WTC11 (cell line): ENCODE measurements around the gene C1orf159. TPM values are rescaled to one million over a fixed set of nuclear protein-coding genes. Genes with fewer than 3 reads are reported as not detected.

Experiments
- ATAC-seq: fragments of 200-7000 bp; cut with Tn5 transposase; 2 replicates; pipeline ENCODE4 v1.10.0; 2021; ENCODE audit warnings: mild to moderate bottlenecking, moderate library complexity
- CTCF ChIA-PET: fragments of 300-600 bp; sonication (Branson Sonifier 250); formaldehyde crosslinking; loops from one replicate; lab custom pipeline; 2021; ENCODE audit warnings: antibody characterized with exemption; lab: Charles Lee
- POLR2A ChIA-PET: fragments of 350-600 bp; sonication (Branson Sonifier 250); formaldehyde crosslinking; loops from one replicate; lab custom pipeline; 2021; ENCODE audit warnings: antibody characterized with exemption; lab: Charles Lee
- DNase-seq: peaks from one replicate; pipeline ENCODE4 v3.0.0; 2021; ENCODE audit warnings: low spot score
- H3K27ac Mint-ChIP-seq: 2 replicates; pipeline ENCODE4 v1.8.0; 2021; ENCODE audit warnings: mixed read lengths
- H3K27me3 Mint-ChIP-seq: 2 replicates; pipeline ENCODE4 v1.8.0; 2021; ENCODE audit warnings: low read depth, mild to moderate bottlenecking, moderate library complexity, mixed read lengths
- H3K36me3 Mint-ChIP-seq: 2 replicates; pipeline ENCODE4 v1.8.0; 2021; ENCODE audit warnings: mixed read lengths
- H3K4me1 Mint-ChIP-seq: 2 replicates; pipeline ENCODE4 v1.8.0; 2022; ENCODE audit warnings: mixed read lengths
- H3K4me3 Mint-ChIP-seq: 2 replicates; pipeline ENCODE4 v1.8.0; 2021; ENCODE audit warnings: mild to moderate bottlenecking, moderate library complexity, mixed read lengths
- H3K9me3 Mint-ChIP-seq: 2 replicates; pipeline ENCODE4 v1.8.0; 2021; ENCODE audit warnings: mixed read lengths
- CDX4 ChIP-seq: fragments of 250-450 bp; sonication (Bioruptor Pico); IDR thresholded peaks from 2 replicates; pipeline ENCODE4 v1.9.0; 2021; ENCODE audit warnings: moderate library complexity, mild to moderate bottlenecking, inconsistent platforms, borderline replicate concordance
- IRF2 ChIP-seq: sonication (generic); formaldehyde crosslinking; IDR thresholded peaks from 2 replicates; pipeline ENCODE4 v1.8.0; 2022; ENCODE audit warnings: low read depth, missing genetic modification reagents, borderline replicate concordance
- NFATC4 ChIP-seq: fragments of 250-450 bp; sonication (Bioruptor Pico); IDR thresholded peaks from 2 replicates; pipeline ENCODE4 v1.9.0; 2021; ENCODE audit warnings: mild to moderate bottlenecking
- NFYB ChIP-seq: sonication (generic); formaldehyde crosslinking; conservative IDR thresholded peaks from 2 replicates; pipeline ENCODE4 v1.8.0; 2022; ENCODE audit warnings: low read depth, missing genetic modification reagents
- NR2C2 ChIP-seq: sonication (generic); formaldehyde crosslinking; IDR thresholded peaks from 2 replicates; pipeline ENCODE4 v1.8.0; 2022; ENCODE audit warnings: mild to moderate bottlenecking, missing genetic modification reagents
- RELA ChIP-seq: sonication (generic); formaldehyde crosslinking; IDR thresholded peaks from 2 replicates; pipeline ENCODE4 v1.8.1; 2022; ENCODE audit warnings: missing genetic modification reagents, mild to moderate bottlenecking, borderline replicate concordance
- RORB ChIP-seq: fragments of 250-450 bp; sonication (Bioruptor Pico); IDR thresholded peaks from 2 replicates; pipeline ENCODE4 v1.9.0; 2021; ENCODE audit warnings: mild to moderate bottlenecking
- STAT6 ChIP-seq: sonication (generic); formaldehyde crosslinking; conservative IDR thresholded peaks from 2 replicates; pipeline ENCODE4 v1.8.1; 2023; ENCODE audit warnings: mild to moderate bottlenecking, low read depth, missing genetic modification reagents, moderate library complexity
- ZNF219 ChIP-seq: sonication (generic); formaldehyde crosslinking; IDR thresholded peaks from 2 replicates; pipeline ENCODE4 v1.8.0; 2023; ENCODE audit warnings: missing genetic modification reagents, mild to moderate bottlenecking, borderline replicate concordance
- ZNF263 ChIP-seq: sonication (generic); formaldehyde crosslinking; IDR thresholded peaks from 2 replicates; pipeline ENCODE4 v1.8.1; 2022; ENCODE audit warnings: low read depth, mild to moderate bottlenecking, moderate library complexity, missing genetic modification reagents
- ZNF317 ChIP-seq: sonication (generic); formaldehyde crosslinking; IDR thresholded peaks from 2 replicates; pipeline ENCODE4 v1.8.1; 2023; ENCODE audit warnings: low read depth, mild to moderate bottlenecking, moderate library complexity, missing genetic modification reagents, borderline replicate concordance
- ZNF416 ChIP-seq: fragments of 250-450 bp; sonication (Bioruptor Pico); IDR thresholded peaks from 2 replicates; pipeline ENCODE4 v1.9.0; 2021; ENCODE audit warnings: mild to moderate bottlenecking, inconsistent platforms
- total RNA-seq: library from RNA; stranded (reverse); gene quantifications from 3 replicates; pipeline ENCODE4 v1.2.3, GENCODE V29; 2021
- TF ChIP-seq, protein P1 (sequence below): sonication (generic); formaldehyde crosslinking; IDR thresholded peaks from 2 replicates; pipeline ENCODE4 v1.8.1; 2023; ENCODE audit warnings: mild to moderate bottlenecking, moderate library complexity, missing genetic modification reagents
- TF ChIP-seq, protein P2 (sequence below): sonication (generic); formaldehyde crosslinking; IDR thresholded peaks from 2 replicates; pipeline ENCODE4 v1.8.0; 2022; ENCODE audit warnings: mild to moderate bottlenecking, missing genetic modification reagents
- TF ChIP-seq, protein P3 (sequence below): fragments of 250-450 bp; sonication (Bioruptor Pico); IDR thresholded peaks from 2 replicates; pipeline ENCODE4 v1.9.0; 2021; ENCODE audit warnings: mild to moderate bottlenecking
- TF ChIP-seq, protein P4 (sequence below): sonication (generic); formaldehyde crosslinking; conservative IDR thresholded peaks from 2 replicates; pipeline ENCODE4 v1.8.1; 2022; ENCODE audit warnings: mild to moderate bottlenecking, missing genetic modification reagents

Gene C1orf159
- total RNA-seq, 1 experiment from 2014 or later = 17.8 TPM

DNA sequence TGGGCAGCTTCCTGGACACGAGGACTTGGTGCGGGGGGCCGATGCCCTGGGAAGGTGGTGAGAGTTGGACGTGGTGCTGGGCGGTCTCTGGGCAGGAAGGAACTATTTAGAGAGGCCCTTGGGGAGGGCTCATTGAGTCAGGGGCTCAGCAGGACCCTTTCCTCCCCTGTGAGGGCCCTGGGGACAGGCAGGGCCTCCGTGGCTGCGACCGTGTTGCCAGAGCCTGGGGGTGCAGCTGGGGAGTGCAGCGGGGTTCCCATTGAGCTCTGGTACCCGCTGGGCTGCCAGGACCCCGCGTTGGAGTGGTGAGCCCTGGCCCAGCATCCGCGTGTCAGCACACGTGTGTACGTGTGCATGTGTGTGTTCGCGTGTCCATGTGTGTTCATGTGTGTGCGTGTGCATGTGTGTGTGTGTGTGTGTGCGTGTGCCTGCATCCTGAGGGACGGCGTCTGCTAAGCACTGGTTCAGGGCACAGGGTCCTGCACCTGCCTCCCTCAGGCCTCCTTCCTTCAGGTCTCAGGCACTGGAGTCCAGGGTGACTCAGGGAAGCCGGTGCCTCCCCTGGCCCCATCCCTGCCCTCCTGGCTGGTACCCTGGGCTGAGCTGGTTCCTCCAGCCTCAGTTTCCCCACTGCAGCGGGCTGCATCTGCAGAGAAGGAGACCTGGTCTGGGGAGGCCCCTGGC is 52.5 kb downstream of the C1orf159 start (continued):
- TF ChIP-seq, protein P1, sequence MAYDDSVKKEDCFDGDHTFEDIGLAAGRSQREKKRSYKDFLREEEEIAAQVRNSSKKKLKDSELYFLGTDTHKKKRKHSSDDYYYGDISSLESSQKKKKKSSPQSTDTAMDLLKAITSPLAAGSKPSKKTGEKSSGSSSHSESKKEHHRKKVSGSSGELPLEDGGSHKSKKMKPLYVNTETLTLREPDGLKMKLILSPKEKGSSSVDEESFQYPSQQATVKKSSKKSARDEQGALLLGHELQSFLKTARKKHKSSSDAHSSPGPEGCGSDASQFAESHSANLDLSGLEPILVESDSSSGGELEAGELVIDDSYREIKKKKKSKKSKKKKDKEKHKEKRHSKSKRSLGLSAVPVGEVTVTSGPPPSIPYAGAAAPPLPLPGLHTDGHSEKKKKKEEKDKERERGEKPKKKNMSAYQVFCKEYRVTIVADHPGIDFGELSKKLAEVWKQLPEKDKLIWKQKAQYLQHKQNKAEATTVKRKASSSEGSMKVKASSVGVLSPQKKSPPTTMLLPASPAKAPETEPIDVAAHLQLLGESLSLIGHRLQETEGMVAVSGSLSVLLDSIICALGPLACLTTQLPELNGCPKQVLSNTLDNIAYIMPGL (CRISPR knock-in tag) = no peak

GRCh38 chr1:1062348-1063163 is 53.3 kb downstream of the C1orf159 start:
- CTCF ChIA-PET = interaction anchor here (1.0 to 3.4 kb wide), 19 partner anchors 11 to 243 kb away, joined by 3 to 77 read pairs (median 14); partner anchors contain the start of genes ISG15, PLEKHN1, RNF223 and TTLL10
- H3K4me3 Mint-ChIP-seq = no peak overlapping the region
- H3K4me1 Mint-ChIP-seq = peaks cover 8% of the 10 kb centered on the region
- POLR2A ChIA-PET = interaction anchor here (0.6 kb wide), 3 partner anchors 95 to 805 kb away, joined by 3 to 6 read pairs (median 3); no protein-coding TSS in a partner anchor
- no peaks in the 10 kb centered on the region for H3K9me3 Mint-ChIP-seq
- H3K36me3 Mint-ChIP-seq = no peaks in the 10 kb centered on the region
- TF ChIP-seq, protein P2, sequence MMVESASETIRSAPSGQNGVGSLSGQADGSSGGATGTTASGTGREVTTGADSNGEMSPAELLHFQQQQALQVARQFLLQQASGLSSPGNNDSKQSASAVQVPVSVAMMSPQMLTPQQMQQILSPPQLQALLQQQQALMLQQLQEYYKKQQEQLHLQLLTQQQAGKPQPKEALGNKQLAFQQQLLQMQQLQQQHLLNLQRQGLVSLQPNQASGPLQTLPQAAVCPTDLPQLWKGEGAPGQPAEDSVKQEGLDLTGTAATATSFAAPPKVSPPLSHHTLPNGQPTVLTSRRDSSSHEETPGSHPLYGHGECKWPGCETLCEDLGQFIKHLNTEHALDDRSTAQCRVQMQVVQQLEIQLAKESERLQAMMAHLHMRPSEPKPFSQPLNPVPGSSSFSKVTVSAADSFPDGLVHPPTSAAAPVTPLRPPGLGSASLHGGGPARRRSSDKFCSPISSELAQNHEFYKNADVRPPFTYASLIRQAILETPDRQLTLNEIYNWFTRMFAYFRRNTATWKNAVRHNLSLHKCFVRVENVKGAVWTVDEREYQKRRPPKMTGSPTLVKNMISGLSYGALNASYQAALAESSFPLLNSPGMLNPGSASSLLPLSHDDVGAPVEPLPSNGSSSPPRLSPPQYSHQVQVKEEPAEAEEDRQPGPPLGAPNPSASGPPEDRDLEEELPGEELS (CRISPR knock-in tag) = no peak
- TF ChIP-seq IRF2 (CRISPR knock-in tag) = no peak
- no peak for TF ChIP-seq NR2C2 (CRISPR knock-in tag)
- TF ChIP-seq, protein P3, sequence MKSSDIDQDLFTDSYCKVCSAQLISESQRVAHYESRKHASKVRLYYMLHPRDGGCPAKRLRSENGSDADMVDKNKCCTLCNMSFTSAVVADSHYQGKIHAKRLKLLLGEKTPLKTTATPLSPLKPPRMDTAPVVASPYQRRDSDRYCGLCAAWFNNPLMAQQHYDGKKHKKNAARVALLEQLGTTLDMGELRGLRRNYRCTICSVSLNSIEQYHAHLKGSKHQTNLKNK (CRISPR knock-in tag) = no peak
- no peak for TF ChIP-seq RORB
- TF ChIP-seq NFATC4 (CRISPR knock-in tag) = no peak
- no peak for TF ChIP-seq ZNF263 (CRISPR knock-in tag)
- peaks cover 45% of the 10 kb centered on the region for H3K27me3 Mint-ChIP-seq
- no peak overlapping the region for H3K27ac Mint-ChIP-seq
- DNase-seq (no peak), ATAC-seq (no peak)

- no peak for TF ChIP-seq CDX4 (CRISPR knock-in tag)
- no peak for TF ChIP-seq ZNF317 (CRISPR knock-in tag)
- no peak for TF ChIP-seq NFYB
- no peak for TF ChIP-seq ZNF416
- TF ChIP-seq ZNF219 (CRISPR knock-in tag) = no peak
- no peak for TF ChIP-seq RELA (CRISPR knock-in tag)
- TF ChIP-seq, protein P4, sequence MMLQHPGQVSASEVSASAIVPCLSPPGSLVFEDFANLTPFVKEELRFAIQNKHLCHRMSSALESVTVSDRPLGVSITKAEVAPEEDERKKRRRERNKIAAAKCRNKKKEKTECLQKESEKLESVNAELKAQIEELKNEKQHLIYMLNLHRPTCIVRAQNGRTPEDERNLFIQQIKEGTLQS = no peak
- no peak for TF ChIP-seq STAT6 (CRISPR knock-in tag)
- CTCF ChIA-PET = interaction anchor here (1.0 to 3.4 kb wide), 11 partner anchors 21 to 230 kb away, joined by 4 to 77 read pairs (median 15); partner anchors contain the start of genes ISG15, PLEKHN1 and TTLL10
- no peak overlapping the region for H3K27ac Mint-ChIP-seq
- H3K9me3 Mint-ChIP-seq = no peaks in the 10 kb centered on the region
- POLR2A ChIA-PET = interaction anchor here (0.6 kb wide), 1 partner anchor 95 kb away, joined by 3 read pairs; no protein-coding TSS in a partner anchor
- DNase-seq (no peak), ATAC-seq (no peak)
- no peak overlapping the region for H3K4me3 Mint-ChIP-seq
- peaks cover 53% of the 10 kb centered on the region for H3K27me3 Mint-ChIP-seq
- H3K4me1 Mint-ChIP-seq = peaks cover 8% of the 10 kb centered on the region
- H3K36me3 Mint-ChIP-seq = no peaks in the 10 kb centered on the region
Measured at GRCh38 chr1:1061682-1062345, 54.1 kb downstream of the C1orf159 start.
